ENCODE results near the gene TBCD.

Gene TBCD

GRCh38 chr17:82989881-82990280 is 238.0 kb downstream of the TBCD start:
- no peak overlapping the region for H3K27ac ChIP-seq
- no peak for TF ChIP-seq CTCF (conservative IDR thresholded peaks at IDR 0.05)

- no peak overlapping the region for H3K27ac ChIP-seq
- no peak for TF ChIP-seq CTCF (conservative IDR thresholded peaks at IDR 0.05)
These were observed 241.1 kb downstream of the TBCD start for GRCh38 chr17:82993005-82993404.

All from VCaP (cell line).